Liver (tissue), 3 donors: ENCODE data around the gene CCRL2.

Experiments
- ATF3 ChIP-seq: IDR thresholded peaks from 2 replicates; pipeline ENCODE4 v1.6.1; 2016; ENCODE audit warnings: antibody characterized with exemption
- CTCF ChIP-seq: fragments of 150-350 bp; IDR thresholded peaks from 2 replicates; pipeline ENCODE4 v1.5.1; 2017; ENCODE audit warnings: improper control_type of control experiment, low read depth, low read length; ENCODE audit not compliant: missing input control
- JUND ChIP-seq, 2 donors: IDR thresholded peaks; 2 replicates each; pipeline ENCODE4 v1.6.1; 2016; ENCODE audit warnings: antibody characterized with exemption in 2 of 2
- MAX ChIP-seq: IDR thresholded peaks from 2 replicates; pipeline ENCODE4 v1.6.1; 2016; ENCODE audit warnings: antibody characterized with exemption
- RAD21 ChIP-seq, 2 donors: IDR thresholded peaks; 2 replicates each; pipeline ENCODE4 v1.6.1; 2016; ENCODE audit warnings: antibody characterized with exemption in 2 of 2, mild to moderate bottlenecking in 2 of 2
- TF ChIP-seq, protein P1 (sequence below): IDR thresholded peaks from 2 replicates; pipeline ENCODE4 v1.6.1; 2016; ENCODE audit warnings: antibody characterized with exemption
- donor health status: healthy.
- donor health status: healthy.

DNA sequence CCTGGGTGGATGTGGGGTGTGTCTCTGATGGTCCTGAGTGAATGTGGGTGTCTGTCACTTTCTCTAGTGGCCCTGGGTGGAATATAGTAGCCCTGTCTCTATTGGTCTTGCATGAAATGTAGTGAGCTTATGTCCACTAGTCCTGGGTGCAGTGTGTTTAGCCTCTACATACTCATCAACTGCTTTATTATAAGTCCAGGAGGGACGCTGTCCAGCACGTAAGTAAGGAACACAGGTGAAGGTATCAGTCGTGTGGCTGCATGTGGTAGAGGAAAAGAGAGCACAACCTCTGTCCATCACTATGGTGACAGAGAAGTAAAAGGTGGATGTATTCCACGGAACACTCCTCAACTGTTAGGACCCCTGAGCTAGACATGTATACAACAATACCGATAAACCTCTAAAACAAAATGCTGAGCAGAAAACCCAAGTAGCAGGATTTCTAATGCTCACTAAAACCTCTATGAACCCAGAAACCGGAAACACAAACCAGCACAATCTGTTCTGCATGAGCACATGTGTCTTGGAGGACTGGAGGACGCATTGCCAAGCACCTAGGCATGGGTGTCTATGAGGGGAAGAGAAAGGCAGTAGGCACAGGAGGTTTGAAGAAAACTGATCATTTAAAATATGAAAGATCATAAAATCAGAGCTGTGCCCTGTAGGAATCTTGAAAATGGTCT lies 46.6 kb downstream of the CCRL2 start:
- TF ChIP-seq CTCF, result no peak
- TF ChIP-seq RAD21 (IDR thresholded peaks at IDR 0.05), result no peak
- TF ChIP-seq, protein P1, sequence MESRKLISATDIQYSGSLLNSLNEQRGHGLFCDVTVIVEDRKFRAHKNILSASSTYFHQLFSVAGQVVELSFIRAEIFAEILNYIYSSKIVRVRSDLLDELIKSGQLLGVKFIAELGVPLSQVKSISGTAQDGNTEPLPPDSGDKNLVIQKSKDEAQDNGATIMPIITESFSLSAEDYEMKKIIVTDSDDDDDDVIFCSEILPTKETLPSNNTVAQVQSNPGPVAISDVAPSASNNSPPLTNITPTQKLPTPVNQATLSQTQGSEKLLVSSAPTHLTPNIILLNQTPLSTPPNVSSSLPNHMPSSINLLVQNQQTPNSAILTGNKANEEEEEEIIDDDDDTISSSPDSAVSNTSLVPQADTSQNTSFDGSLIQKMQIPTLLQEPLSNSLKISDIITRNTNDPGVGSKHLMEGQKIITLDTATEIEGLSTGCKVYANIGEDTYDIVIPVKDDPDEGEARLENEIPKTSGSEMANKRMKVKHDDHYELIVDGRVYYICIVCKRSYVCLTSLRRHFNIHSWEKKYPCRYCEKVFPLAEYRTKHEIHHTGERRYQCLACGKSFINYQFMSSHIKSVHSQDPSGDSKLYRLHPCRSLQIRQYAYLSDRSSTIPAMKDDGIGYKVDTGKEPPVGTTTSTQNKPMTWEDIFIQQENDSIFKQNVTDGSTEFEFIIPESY, result no peak
- no peak for TF ChIP-seq MAX
- TF ChIP-seq JUND (IDR thresholded peaks at IDR 0.05), result no peak
- no peak for TF ChIP-seq ATF3
